GM12875 (cell line): Measurements from ENCODE around the gene SORCS2.

Source experiments
- H3K4me3 ChIP-seq: one replicate; pipeline ENCODE4 v1.5.1; 2011; ENCODE audit warnings: low read depth, low read length, control low read depth
- CTCF ChIP-seq: IDR thresholded peaks from 2 replicates; pipeline ENCODE4 v1.5.1; 2011; ENCODE audit warnings: low read depth, mild to moderate bottlenecking, control low read depth, inconsistent platforms, low read length, moderate library complexity, borderline replicate concordance; ENCODE audit not compliant: insufficient read depth

The SORCS2 gene

GRCh38 chr4:7223541-7223940, 31.2 kb downstream of the SORCS2 start:
- TF ChIP-seq CTCF = no peak
- no peak overlapping the region for H3K4me3 ChIP-seq

- no peak overlapping the region for H3K4me3 ChIP-seq
- TF ChIP-seq CTCF = no peak
These were observed 31.7 kb downstream of the SORCS2 start for GRCh38 chr4:7224001-7224400.

GRCh38 chr4:7224878-7225533, 32.7 kb downstream of the SORCS2 start:
- no peak for TF ChIP-seq CTCF
- H3K4me3 ChIP-seq = no peak overlapping the region

GRCh38 chr4:7226439-7226838, 34.1 kb downstream of the SORCS2 start:
- no peak for TF ChIP-seq CTCF
- H3K4me3 ChIP-seq = no peak overlapping the region

GRCh38 chr4:7227008-7227407, 34.7 kb downstream of the SORCS2 start:
- no peak for TF ChIP-seq CTCF
- no peak overlapping the region for H3K4me3 ChIP-seq

- no peak overlapping the region for H3K4me3 ChIP-seq
- TF ChIP-seq CTCF = no peak
These were observed 36.4 kb downstream of the SORCS2 start for GRCh38 chr4:7228734-7229133.

- H3K4me3 ChIP-seq = no peak overlapping the region
- no peak for TF ChIP-seq CTCF
These were observed 39.8 kb downstream of the SORCS2 start for GRCh38 chr4:7232061-7232650.
